Stimulated activated CD8-positive, alpha-beta memory T cell treated with anti-CD3 and anti-CD28 coated beads, Interleukin-15, amount 100 ng/mL, for 24 hours (primary cell): ENCODE measurements around the gene CADM4.
A peak's percentile ranks its signal among the peaks of the same experiment; 100 is the strongest.
"Not testable (repeated sequence)": the region's sequence is repeated elsewhere in the genome, so short reads cannot be mapped to it uniquely, and the experiment has no call there.

Source experiments
- DNase-seq: peaks from one replicate; pipeline ENCODE4 v3.0.0-alpha.2; 2020; ENCODE audit warnings: low read depth

CADM4 gene

GRCh38 chr19:43639519-43640423, at the start of gene CADM4:
Gene CADM4 (minus strand): TSS chr19:43639850. CDS start chr19:43639790, 60 bp downstream.
- DNase-seq = peak; percentile 20

GRCh38 chr19:43688059-43688701, 48.5 kb upstream of the CADM4 start:
- DNase-seq = no peak

GRCh38 chr19:43687660-43687997, 48.0 kb upstream of the CADM4 start:
- no peak for DNase-seq

- DNase-seq = no peak
These were observed 44.7 kb upstream of the CADM4 start for GRCh38 chr19:43684326-43684725.

GRCh38 chr19:43683905-43684304, 44.3 kb upstream of the CADM4 start:
- DNase-seq = no peak

GRCh38 chr19:43682824-43683661, 43.4 kb upstream of the CADM4 start:
- DNase-seq = no peak

GRCh38 chr19:43682269-43682668, 42.6 kb upstream of the CADM4 start:
- DNase-seq = not testable (repeated sequence)

- no peak for DNase-seq
These were observed 42.2 kb upstream of the CADM4 start for GRCh38 chr19:43681821-43682220.

GRCh38 chr19:43678512-43679261, 39.0 kb upstream of the CADM4 start:
- DNase-seq = no peak

- no peak for DNase-seq
These were observed 36.3 kb upstream of the CADM4 start for GRCh38 chr19:43675906-43676305.

GRCh38 chr19:43675269-43675879, 35.7 kb upstream of the CADM4 start:
- DNase-seq = no peak

- DNase-seq = no peak
These were observed 34.9 kb upstream of the CADM4 start for GRCh38 chr19:43674596-43674995.

- DNase-seq = no peak
These were observed 34.5 kb upstream of the CADM4 start for GRCh38 chr19:43674183-43674582.

- no peak for DNase-seq
These were observed 34.0 kb upstream of the CADM4 start for GRCh38 chr19:43673637-43674036.

GRCh38 chr19:43672061-43672679, 32.5 kb upstream of the CADM4 start:
- DNase-seq = no peak

GRCh38 chr19:43668406-43669109, 28.9 kb upstream of the CADM4 start:
- peak; percentile 84 for DNase-seq

- no peak for DNase-seq
These were observed 28.3 kb upstream of the CADM4 start for GRCh38 chr19:43667876-43668405.

- no peak for DNase-seq
These were observed 27.7 kb upstream of the CADM4 start for GRCh38 chr19:43667126-43667875.

GRCh38 chr19:43664018-43664417, 24.4 kb upstream of the CADM4 start:
- no peak for DNase-seq
